GM10266 (cell line): ENCODE data around the gene RHOF.
A peak's percentile ranks its signal among the peaks of the same experiment; 100 is the strongest.
"Not testable (repeated sequence)": the region's sequence is repeated elsewhere in the genome, so short reads cannot be mapped to it uniquely, and the experiment has no call there.

Experiments
- DNase-seq: peaks from one replicate; pipeline ENCODE4 v3.0.0; 2012; ENCODE audit errors: extremely low spot score
- CTCF ChIP-seq: IDR thresholded peaks from 2 replicates; pipeline ENCODE4 v1.5.1; 2012; ENCODE audit warnings: mild to moderate bottlenecking, low read depth; ENCODE audit not compliant: control insufficient read depth, insufficient read depth; ENCODE audit errors: missing control alignments

The RHOF gene

DNA sequence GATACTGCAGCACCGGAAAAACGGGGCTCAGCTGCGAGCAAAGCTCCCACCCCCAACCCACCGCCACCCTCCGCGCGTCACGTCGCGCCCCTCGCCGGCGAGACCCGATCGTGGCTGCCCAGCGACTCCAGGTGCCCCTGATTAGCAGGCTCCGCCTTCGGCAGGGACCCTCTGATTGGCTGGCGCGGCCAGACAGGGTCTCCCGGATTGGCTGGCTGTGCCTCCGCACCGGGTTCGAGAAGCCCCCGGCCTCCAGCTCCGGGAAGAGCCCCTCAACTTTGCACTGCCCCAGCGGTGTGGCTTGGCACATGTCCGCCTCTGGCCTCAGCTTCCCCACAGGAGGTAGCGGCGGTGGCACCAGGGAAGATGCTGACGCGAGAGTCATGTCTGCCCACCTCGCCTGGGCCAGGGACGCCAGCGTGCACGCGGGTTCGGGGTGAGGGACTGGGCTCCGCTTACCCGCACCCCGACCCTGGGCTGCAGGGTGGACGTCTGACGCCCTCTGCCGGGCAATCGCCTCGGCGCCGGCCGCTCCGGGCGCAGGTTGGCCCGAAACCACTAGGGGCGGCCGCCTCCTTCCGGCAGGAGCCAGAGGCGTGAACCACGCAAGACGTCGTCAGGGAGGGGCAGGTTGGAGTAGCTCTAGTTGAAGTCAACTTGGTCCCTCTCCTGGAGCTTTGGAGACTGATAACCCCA is 498 bp upstream of the RHOF start:
- peak; percentile 92 for DNase-seq
- TF ChIP-seq CTCF: peak; percentile 100

DNA sequence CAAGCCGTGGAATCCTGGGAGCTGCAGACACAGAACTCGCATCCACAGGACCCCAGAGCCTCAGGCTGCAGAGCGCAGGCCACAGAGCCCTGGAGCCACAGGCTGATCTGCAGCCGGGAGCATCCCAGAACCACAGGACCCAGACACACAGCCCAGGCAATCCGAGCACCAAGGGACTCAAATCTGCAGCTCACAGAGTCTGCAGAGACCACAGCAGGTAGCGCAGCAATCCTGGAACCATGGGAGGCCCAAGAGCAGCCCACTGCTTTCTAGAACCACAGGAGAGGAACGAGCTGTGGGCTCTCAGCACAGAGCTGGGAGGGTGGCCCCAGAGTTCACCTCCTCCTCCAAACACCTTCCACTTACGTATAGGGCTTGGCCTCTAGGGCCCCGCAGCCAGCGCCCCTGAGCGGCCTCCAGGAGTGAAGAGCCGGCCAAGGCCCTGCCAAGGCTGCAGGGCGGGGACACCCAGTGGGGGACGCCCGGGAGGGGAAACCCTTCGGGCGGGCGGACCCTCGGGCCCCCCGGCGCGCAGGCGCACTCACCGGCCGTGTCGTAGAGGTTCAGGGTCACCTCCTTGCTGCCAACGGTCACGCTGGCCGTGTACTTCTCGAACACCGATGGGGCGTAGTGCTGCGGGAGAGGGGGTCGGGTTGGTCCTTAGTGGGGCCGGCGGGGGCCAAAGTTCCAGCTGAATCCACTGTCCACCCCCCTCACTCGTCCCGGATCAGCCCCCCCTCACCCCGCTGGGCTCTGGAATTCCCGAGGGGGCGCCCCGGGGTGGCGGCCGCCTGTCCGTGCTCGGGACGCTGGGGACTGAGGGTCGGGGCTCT is 665 bp downstream of the RHOF start:
- peak; percentile 74 for DNase-seq
- TF ChIP-seq CTCF: peak; percentile 39

GRCh38 chr12:121791671-121792551 is 1.6 kb downstream of the RHOF start:
- no peak for DNase-seq

DNA sequence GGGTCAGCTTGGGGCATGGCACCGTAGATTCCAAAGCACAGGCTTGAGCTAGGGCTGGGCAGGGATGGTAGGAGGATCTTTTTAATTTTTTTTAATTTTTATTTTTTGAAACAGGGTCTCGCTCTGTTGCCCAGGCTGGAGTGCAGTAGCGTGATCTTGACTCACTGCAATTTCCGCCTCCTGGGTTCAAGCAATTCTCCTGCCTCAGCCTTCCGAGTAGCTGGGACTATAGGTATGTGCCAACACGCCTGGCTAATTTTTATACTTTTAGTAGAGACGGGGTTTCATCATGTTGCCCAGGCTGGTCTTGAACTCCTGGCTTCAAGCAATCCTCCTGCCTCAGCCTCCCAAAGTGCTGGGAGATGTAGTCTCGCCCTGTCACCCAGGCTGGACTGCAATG is 2.7 kb downstream of the RHOF start:
- not testable (repeated sequence) for DNase-seq

More at GRCh38 chr12:121791671-121792551, 1.6 kb downstream of the RHOF start:
- TF ChIP-seq CTCF: no peak

DNA sequence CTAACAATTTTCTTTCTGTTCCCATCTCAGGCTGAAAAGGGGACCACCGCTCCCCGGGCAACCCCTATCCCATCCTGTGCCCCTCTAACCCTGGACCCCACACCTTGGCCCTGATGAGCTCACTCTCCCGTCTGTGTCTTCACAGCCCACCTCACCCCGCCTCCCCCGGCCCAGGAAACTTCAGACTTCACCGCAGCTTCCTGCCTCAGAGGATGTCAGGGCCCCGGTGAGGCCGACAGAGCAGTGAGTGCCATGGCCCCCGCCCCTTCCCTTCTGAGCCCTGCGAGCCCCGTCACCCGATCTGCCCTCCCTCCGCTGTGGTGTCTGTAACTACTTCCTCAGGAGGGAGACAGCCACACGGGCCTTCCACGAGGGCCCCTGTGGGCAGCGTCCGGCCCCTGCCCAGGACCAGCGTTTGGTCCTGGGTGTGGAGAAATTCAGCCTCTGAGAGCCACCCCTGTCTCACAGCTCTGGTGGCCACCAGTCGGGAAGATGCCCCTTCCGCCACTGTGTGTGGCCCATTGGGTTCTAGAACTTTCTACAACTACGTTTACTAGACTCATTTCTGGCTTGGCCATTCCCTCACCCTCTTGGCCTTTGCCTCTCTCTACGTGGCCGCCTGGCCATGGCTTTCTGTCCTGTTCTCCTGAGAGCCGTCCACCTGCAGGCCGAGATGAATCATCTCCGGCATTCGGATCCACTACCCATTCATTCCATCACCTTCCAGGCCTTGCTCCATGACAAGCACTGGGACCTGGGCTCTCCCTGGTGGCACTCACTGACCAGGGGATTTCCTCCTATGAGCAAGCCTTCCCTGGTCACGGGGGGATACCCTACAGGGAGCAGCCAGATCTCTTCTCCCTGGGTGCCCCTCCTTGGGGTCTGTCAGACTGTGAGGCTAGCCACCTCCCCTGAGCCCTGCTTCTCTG is 3.4 kb downstream of the RHOF start:
- DNase-seq: peak; percentile 82

DNA sequence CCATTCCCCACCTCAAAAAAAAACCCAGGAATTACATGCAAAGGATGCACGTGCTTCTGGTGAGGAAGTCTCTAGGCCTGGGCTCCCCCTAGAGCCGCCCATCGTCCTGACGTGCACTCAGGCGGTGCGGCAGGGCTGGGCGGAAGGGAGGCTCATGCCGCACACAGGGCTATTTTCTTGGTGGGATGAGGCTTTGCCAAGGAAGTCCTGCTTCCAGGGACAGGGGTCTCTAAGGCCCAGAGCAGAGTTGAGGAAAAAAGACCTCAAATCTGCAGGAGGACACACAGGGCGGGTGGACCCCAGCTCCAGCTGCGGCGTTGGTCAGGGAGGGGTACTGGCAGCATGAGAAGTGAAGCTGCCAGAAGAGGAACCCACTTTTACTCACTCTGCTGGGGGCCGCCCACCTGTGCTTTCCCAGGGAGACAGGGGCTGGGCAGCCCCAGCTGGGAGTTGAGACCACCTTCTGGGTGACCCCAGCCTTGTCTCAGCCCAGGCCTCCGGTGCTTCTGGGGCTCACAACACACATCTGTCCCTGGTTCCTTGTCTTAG is 4.2 kb downstream of the RHOF start:
- DNase-seq: no peak
- no peak for TF ChIP-seq CTCF

More for the DNA sequence above, 3.4 kb downstream of the RHOF start:
- TF ChIP-seq CTCF: no peak
